Transverse colon (tissue), 3 donors: Measurements from ENCODE around the gene PRKCE.

Experiments used
- CTCF ChIP-seq, 5 experiments: fragments of 200-600 bp in 3 of 5; fragments of 450-650 bp in 2 of 5; sonication (generic) in 3 of 5; IDR thresholded peaks; 1 replicate in 2 of 5; 2 replicates in 3 of 5; pipeline ENCODE4 v1.5.1; 2016 to 2017; ENCODE audit warnings: antibody characterized with exemption in 5 of 5, inconsistent platforms in 3 of 5, mild to moderate bottlenecking in 2 of 5, moderate library complexity in 1 of 5
- EP300 ChIP-seq: sonication (generic); formaldehyde crosslinking; IDR thresholded peaks from one replicate; pipeline ENCODE4 v1.6.1; 2017; ENCODE audit warnings: antibody characterized with exemption, low read depth
- POLR2A ChIP-seq: fragments of 450-650 bp; IDR thresholded peaks from one replicate; pipeline ENCODE4 v1.6.1; 2016; ENCODE audit warnings: antibody characterized with exemption, mild to moderate bottlenecking, moderate library complexity

GRCh38 chr2:45919711-45920111 lies 268.2 kb downstream of the PRKCE start:
- TF ChIP-seq CTCF (IDR thresholded peaks at IDR 0.05) (no peak), POLR2A (no peak), EP300 (no peak)
